NT2/D1 (cell line): ENCODE data around the gene MPLKIP.

ENCODE experiments used
- SUZ12 ChIP-seq: IDR thresholded peaks from 2 replicates; pipeline ENCODE4 v1.6.1; 2011; ENCODE audit not compliant: insufficient read length, insufficient read depth; ENCODE audit errors: extremely low read depth
- YY1 ChIP-seq: IDR thresholded peaks from 2 replicates; pipeline ENCODE4 v1.6.1; 2011; ENCODE audit not compliant: insufficient read length, insufficient read depth
- ZNF274 ChIP-seq: IDR thresholded peaks from 2 replicates; pipeline ENCODE4 v1.6.1; 2011; ENCODE audit warnings: mild to moderate bottlenecking, low read depth, low read length

DNA sequence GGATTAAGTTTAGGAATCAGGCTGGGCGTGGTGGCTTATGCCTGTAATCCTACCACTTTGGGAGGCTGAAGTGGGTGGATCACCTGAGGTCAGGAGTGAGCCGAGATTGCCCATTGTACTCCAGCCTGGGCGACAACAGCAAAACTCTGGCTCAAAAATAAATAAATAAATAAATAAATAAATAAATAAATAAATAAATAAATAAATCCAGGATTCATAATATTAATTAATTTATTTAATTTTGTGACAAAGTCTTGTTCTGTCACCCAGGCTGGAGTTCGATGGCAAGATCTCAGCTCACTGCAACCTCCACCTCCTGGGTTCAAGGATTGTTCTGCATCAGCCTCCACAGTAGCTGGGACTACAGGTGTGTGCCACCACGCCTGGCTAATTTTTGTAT, 4.6 kb upstream of the MPLKIP start:
- no peak for TF ChIP-seq YY1
- TF ChIP-seq SUZ12, result no peak
- no peak for TF ChIP-seq ZNF274
